AG04450 (cell line): ENCODE measurements around the gene L3MBTL4. TPM values are rescaled to one million over a fixed set of nuclear protein-coding genes. Genes with fewer than 3 reads are reported as not detected.

Source experiments
- CTCF ChIA-PET: fragments of 300-600, 350-600 bp; formaldehyde crosslinking; extraction: SDS; loops from one replicate; lab custom pipeline; 2022; ENCODE audit warnings: antibody characterized with exemption, inconsistent platforms; lab: Charles Lee
- POLR2A ChIA-PET: fragments of 350-600 bp; formaldehyde crosslinking; extraction: SDS; loops from one replicate; lab custom pipeline; 2021; ENCODE audit warnings: antibody characterized with exemption, inconsistent platforms; lab: Yijun Ruan, JAX
- DNase-seq: peaks from one replicate; pipeline ENCODE4 v3.0.0-alpha.2; 2011; ENCODE audit warnings: low read depth, low spot score
- H3K27ac ChIP-seq: one replicate; pipeline ENCODE4 v1.5.1; 2012; ENCODE audit warnings: low read depth, low read length, control low read depth
- H3K27me3 ChIP-seq: one replicate; pipeline ENCODE4 v1.6.0; 2012; ENCODE audit warnings: low read length; ENCODE audit not compliant: control insufficient read depth, insufficient read depth
- H3K4me3 ChIP-seq: 2 replicates; pipeline ENCODE4 v1.5.1; 2011; ENCODE audit warnings: mild to moderate bottlenecking, low read depth, low read length, control low read depth
- H3K9me3 ChIP-seq: 2 replicates; pipeline ENCODE4 v1.5.1; 2012; ENCODE audit warnings: low read length; ENCODE audit not compliant: control insufficient read depth, insufficient read depth
- CTCF ChIP-seq: IDR thresholded peaks from 2 replicates; pipeline ENCODE4 v1.5.1; 2011; ENCODE audit warnings: low read depth, low read length, control low read depth, inconsistent platforms
- polyA plus RNA-seq: library from polyadenylated mRNA; depleted of rRNA; stranded (reverse); fragments of >200 nt; gene quantifications from 2 replicates; pipeline ENCODE4 v1.2.3, GENCODE V29; 2011

Gene L3MBTL4
- polyA plus RNA-seq, 1 experiment = 0.05 TPM

- no peaks in the 10 kb centered on the region for H3K27me3 ChIP-seq
- H3K9me3 ChIP-seq = no peaks in the 10 kb centered on the region
- no peak overlapping the region for H3K27ac ChIP-seq
- no peak for TF ChIP-seq CTCF
- no peak overlapping the region for H3K4me3 ChIP-seq
- CTCF ChIA-PET = no interaction called here
- DNase-seq = no peak
- POLR2A ChIA-PET = interaction anchor here (0.5 kb wide), 1 partner anchor 45 kb away, joined by 7 read pairs; no protein-coding TSS in a partner anchor
These were observed 389.9 kb downstream of the L3MBTL4 start for GRCh38 chr18:6024745-6025248.

- H3K4me3 ChIP-seq = no peak overlapping the region
- H3K27me3 ChIP-seq = no peaks in the 10 kb centered on the region
- POLR2A ChIA-PET = no interaction called here
- TF ChIP-seq CTCF = no peak
- DNase-seq = no peak
- no peak overlapping the region for H3K27ac ChIP-seq
- H3K9me3 ChIP-seq = no peaks in the 10 kb centered on the region
- CTCF ChIA-PET = no interaction called here
These were observed 391.2 kb downstream of the L3MBTL4 start for GRCh38 chr18:6023551-6023950.

- Histone ChIP-seq H3K9me3 (no peaks in the 10 kb centered on the region), H3K27ac (no peak overlapping the region), H3K4me3 (no peak overlapping the region), H3K27me3 (no peaks in the 10 kb centered on the region)
- POLR2A ChIA-PET = no interaction called here
- CTCF ChIA-PET = no interaction called here
- no peak for DNase-seq
- TF ChIP-seq CTCF = no peak
These were observed 391.9 kb downstream of the L3MBTL4 start for GRCh38 chr18:6022845-6023244.

- H3K9me3 ChIP-seq = no peaks in the 10 kb centered on the region
- no peak overlapping the region for H3K27ac ChIP-seq
- ChIA-PET POLR2A (no interaction called here), CTCF (no interaction called here)
- H3K27me3 ChIP-seq = no peaks in the 10 kb centered on the region
- TF ChIP-seq CTCF = no peak
- DNase-seq = no peak
- H3K4me3 ChIP-seq = no peak overlapping the region
These were observed 392.7 kb downstream of the L3MBTL4 start for GRCh38 chr18:6022074-6022444.

- H3K27me3 ChIP-seq = no peaks in the 10 kb centered on the region
- no peak overlapping the region for H3K27ac ChIP-seq
- ChIA-PET POLR2A (no interaction called here), CTCF (no interaction called here)
- H3K9me3 ChIP-seq = no peaks in the 10 kb centered on the region
- H3K4me3 ChIP-seq = no peak overlapping the region
- no peak for DNase-seq
- no peak for TF ChIP-seq CTCF
These were observed 393.2 kb downstream of the L3MBTL4 start for GRCh38 chr18:6021306-6022073.
